Measurements from ENCODE around the gene POU4F2. TPM values are rescaled to one million over a fixed set of nuclear protein-coding genes. Genes with fewer than 3 reads are reported as not detected.

The POU4F2 gene
- not detected for total RNA-seq
- long read RNA-seq = 0 reads

- DNase-seq (ENCODE audit: low spot score) = no peak
Measured at GRCh38 chr4:146638786-146639505, at the start of gene POU4F2. TSS of gene POU4F2 (plus strand) at chr4:146638893. CDS start at chr4:146639141, 248 bp downstream.

GRCh38 chr4:146590801-146591200 is 47.9 kb upstream of the POU4F2 start:
- no peak for DNase-seq (ENCODE audit: low spot score)

- no peak for DNase-seq (ENCODE audit: low spot score)
Measured at GRCh38 chr4:146592019-146592418, 46.7 kb upstream of the POU4F2 start.

DNA sequence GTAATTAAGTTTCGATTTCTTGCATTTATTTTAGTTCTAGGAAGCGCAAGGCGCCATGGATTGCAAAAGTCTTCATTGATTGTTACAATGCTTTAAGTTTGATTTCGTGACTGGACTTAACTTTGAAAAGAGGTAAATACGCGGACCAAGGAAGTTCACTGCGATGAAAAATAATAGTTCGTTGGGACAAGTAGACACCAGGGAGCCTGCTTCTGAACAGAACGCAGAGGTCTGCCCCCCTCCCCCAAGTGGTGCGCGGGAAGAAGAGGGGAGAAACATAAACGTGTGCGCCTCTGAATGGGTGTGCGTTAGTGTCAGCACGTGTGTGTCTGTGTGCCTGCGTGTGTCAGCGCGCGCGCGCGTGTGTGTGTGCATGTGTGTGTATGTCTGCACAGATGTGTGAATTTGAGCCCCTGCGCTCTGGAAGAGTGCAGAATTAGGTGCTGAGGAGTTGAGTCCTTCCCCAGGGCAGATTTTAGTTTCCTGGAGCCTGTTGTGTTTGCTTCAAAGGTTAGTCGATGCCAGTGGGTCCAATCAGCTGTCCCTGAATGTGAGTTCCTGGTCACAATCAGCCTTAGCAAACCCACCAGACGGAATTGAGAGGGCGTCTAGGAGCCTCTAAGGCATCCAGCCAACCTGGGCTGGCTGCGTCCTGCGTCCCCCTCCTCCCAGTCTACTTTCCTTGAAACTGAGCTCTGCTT is 5.8 kb upstream of the POU4F2 start:
- no peak for DNase-seq (ENCODE audit: low spot score)

DNA sequence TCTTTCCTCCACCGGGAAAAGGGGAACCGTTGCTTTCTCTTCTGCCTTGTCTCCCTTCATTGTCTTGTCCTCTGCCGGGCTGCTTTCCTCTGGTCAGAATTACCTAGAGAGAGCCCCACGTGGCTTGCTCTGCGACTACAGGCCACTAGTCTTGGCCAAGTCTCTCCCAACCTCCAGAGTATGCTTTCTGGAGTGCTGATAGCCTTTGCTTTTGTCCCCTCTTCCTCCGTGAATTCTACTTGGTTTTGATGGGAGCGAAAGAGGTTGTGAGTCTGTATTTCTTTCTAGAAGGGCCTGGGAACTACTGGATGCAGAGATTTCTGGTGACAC is 5.3 kb upstream of the POU4F2 start:
- DNase-seq (ENCODE audit: low spot score) = no peak

DNA sequence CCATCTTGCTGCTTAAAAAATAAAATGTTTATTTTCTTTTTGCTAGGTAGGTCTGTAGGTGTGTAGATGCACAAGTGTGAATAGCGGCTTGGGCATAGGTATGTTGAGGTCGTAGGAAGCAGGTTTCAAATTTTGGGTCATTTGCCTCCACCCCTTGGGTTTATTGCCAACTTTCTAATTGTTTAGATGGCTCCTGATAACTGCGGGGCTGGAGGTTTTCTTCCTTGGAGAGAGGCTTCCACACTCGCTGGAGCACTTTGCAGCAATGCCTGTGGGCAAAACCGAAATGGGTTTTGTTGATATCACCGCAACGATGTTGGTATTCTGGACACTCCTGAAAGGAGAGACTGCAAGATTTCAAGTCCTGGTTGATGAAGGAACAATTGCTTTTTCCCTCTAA is 3.9 kb upstream of the POU4F2 start:
- DNase-seq (ENCODE audit: low spot score) = no peak

GRCh38 chr4:146637621-146638332 is 916 bp upstream of the POU4F2 start:
- no peak for DNase-seq (ENCODE audit: low spot score)

- no peak for DNase-seq (ENCODE audit: low spot score)
Measured at GRCh38 chr4:146638333-146638785, 334 bp upstream of the POU4F2 start.

GRCh38 chr4:146639506-146639932 is 826 bp downstream of the POU4F2 start:
- no peak for DNase-seq (ENCODE audit: low spot score)

GRCh38 chr4:146640021-146640464 is 1.4 kb downstream of the POU4F2 start:
- DNase-seq (ENCODE audit: low spot score) = no peak

- DNase-seq (ENCODE audit: low spot score) = no peak
Measured at GRCh38 chr4:146640465-146641061, 1.9 kb downstream of the POU4F2 start.

GRCh38 chr4:146641762-146642161 is 3.1 kb downstream of the POU4F2 start:
- DNase-seq (ENCODE audit: low spot score) = no peak

DNA sequence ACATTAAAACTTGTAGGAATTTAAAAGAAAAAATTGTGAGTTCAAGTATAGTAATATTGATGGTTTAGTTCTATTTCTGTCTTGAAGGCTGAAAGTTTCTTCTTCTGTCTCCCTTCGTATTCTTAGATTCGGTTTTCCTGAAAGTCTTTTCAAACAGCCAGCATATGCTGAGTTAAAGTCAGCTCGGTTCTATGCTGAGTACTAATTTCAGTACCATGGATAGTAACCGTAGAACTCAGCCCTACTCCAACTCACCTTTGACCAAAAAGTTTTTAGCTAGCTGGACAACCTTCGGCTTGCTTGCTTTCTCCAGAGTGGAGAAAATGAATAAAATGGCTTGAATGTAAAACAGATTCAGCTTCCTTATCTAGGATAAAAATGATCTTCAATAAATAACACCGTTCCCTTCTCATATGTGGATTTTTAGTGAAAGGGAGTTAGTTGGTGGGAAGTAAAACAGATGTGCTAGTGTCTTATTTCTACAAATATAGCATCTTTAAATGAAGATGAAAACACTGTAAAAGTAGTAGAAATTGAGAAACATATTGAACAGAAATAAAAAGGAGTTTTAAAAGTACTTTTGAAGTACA is 5.2 kb downstream of the POU4F2 start:
- DNase-seq (ENCODE audit: low spot score) = no peak

GRCh38 chr4:146645921-146646320 is 7.2 kb downstream of the POU4F2 start:
- no peak for DNase-seq (ENCODE audit: low spot score)

- DNase-seq (ENCODE audit: low spot score) = no peak
Measured at GRCh38 chr4:146646593-146647325, 8.1 kb downstream of the POU4F2 start.

- DNase-seq (ENCODE audit: low spot score) = no peak
Measured at GRCh38 chr4:146647615-146648460, 9.1 kb downstream of the POU4F2 start.

DNA sequence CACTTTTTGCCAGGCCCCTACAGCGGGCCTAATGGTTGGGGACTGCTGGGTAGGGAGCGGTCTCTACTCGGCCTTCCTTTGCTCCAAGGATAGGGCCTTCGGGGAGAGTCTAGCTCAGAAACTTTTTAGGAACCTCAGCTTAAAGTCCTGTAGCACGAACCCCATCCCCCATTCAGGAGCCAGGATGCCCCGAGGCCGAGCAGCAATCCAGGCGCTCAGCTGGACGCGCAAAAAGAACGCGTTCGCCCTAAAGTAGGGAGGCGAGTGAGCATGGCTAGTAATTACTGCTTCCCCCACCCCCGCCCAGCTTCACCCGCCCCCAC is 9.7 kb downstream of the POU4F2 start:
- no peak for DNase-seq (ENCODE audit: low spot score)

DNA sequence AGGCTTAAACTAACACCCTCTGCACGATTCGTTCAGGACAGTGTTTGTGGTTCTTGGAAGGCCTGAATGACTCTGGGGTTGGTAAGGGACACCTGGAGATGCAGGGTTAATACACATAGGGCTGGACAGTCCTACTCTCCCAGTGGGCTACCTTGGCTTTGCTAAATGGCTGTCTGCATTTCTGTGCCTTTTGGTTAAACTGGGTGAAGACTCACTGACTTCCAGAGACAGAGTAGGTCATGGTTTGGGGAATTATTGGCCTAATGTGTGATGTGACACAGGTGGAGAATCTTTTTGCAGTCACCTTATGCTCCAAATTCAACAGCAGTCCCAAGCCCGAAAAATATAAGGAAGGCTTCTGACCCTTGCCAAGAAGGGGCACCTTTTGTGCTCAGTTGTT is 10.5 kb downstream of the POU4F2 start:
- no peak for DNase-seq (ENCODE audit: low spot score)

DNA sequence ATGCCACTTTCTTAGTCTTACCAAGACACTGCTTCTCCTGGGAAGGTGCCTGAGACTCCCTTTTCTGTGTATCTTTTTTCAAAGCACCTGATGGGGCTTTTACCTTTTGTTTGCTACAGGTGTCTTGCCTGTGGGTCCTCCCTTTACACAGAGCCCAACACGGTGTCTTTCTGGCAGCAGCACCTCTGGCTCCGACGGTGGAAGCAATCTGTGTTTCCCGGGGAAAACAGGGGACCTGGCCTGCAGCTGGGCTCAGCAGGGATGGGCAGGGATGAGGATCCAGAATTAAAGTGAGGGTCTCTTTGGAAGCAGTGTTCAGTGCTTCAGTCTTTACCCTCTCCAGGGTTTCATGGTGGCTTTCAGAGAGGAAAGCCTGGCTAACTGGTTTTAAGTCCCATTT is 11.3 kb downstream of the POU4F2 start:
- no peak for DNase-seq (ENCODE audit: low spot score)
